Stomach (tissue), 4 donors: ENCODE measurements around the gene MYO5A.
"Not testable (repeated sequence)": the region's sequence is repeated elsewhere in the genome, so short reads cannot be mapped to it uniquely, and the experiment has no call there.

Experiments used
- CTCF ChIP-seq, 7 experiments: fragments of 450-650 bp in 4 of 7; fragments of 200-600 bp in 3 of 7; sonication (generic) in 3 of 7; IDR thresholded peaks; one replicate each; pipeline ENCODE4 v1.5.1; 2016 to 2019; ENCODE audit warnings: antibody characterized with exemption in 7 of 7, control low read depth in 2 of 7, mild to moderate bottlenecking in 1 of 7
- POLR2A ChIP-seq, 4 donors: fragments of 450-650 bp; IDR thresholded peaks; one replicate each; pipeline ENCODE4 v1.6.1; 2016; ENCODE audit warnings: antibody characterized with exemption in 4 of 4, control low read depth in 2 of 4, mild to moderate bottlenecking in 1 of 4, moderate library complexity in 1 of 4
- POLR2AphosphoS5 ChIP-seq, 3 donors: sonication (generic); formaldehyde crosslinking; IDR thresholded peaks; one replicate each; pipeline ENCODE4 v1.6.1; 2016; ENCODE audit warnings: antibody characterized with exemption in 3 of 3

GRCh38 chr15:52459265-52459664 lies 69.4 kb downstream of the MYO5A start:
- not testable (repeated sequence) for TF ChIP-seq CTCF, POLR2AphosphoS5, POLR2A (IDR thresholded peaks at IDR 0.05)
